Kidney capillary endothelial cell (primary cell): ENCODE data around the gene RELN.
"Not testable (repeated sequence)": the region's sequence is repeated elsewhere in the genome, so short reads cannot be mapped to it uniquely, and the experiment has no call there.

Experiments
- DNase-seq: peaks from one replicate; pipeline ENCODE4 v3.0.0-alpha.2; 2018; ENCODE audit warnings: low spot score

The RELN gene

GRCh38 chr7:103787041-103787440 lies 202.4 kb downstream of the RELN start:
- DNase-seq: not testable (repeated sequence)

DNA sequence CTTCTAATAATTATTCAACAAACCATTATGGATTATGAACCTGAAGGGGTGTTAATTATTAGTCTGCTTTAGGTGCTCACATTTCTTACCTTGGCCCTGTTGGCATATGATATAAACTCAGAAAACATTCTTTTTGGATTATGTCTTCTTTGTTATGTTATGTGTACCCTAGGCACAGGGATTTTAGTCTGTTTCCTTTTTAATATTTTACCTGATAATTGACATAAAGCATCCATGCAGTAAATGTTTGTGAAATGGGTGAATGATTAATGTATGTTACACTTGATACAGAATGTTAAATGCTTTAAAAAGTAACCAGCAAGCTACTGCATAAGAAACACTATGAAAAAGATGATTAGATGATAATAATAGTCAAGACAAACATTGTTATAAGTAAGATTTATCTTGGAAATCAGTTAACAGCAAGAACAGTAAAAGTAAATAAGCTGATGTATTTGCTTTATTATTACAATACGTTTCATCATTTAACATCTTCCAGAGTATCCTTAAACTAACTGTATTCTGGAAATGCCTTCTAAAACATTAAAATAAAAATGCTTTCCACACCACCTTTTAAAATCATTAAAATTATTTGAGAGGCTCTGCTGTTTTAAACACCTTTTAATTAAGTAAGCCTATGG lies 204.7 kb downstream of the RELN start:
- DNase-seq: no peak

DNA sequence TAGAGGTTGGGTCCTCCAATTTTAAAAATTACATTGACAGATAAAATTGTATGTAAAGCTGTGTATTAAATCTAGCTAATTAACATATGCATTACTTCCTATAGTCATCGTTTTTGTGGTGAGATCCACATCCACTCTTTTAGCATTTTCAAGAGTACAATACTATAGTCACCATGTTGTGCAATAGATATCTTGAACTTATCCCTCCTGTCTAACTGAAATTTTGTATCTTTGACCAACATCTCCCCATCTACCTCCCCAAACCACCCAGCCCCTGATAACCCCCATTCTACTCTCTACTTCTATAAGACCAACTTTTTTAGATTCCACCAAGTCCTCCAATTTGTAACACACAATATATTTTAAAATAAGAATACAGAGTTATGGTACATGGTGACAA lies 208.0 kb downstream of the RELN start:
- DNase-seq: no peak

GRCh38 chr7:103780561-103780960 lies 208.9 kb downstream of the RELN start:
- not testable (repeated sequence) for DNase-seq

DNA sequence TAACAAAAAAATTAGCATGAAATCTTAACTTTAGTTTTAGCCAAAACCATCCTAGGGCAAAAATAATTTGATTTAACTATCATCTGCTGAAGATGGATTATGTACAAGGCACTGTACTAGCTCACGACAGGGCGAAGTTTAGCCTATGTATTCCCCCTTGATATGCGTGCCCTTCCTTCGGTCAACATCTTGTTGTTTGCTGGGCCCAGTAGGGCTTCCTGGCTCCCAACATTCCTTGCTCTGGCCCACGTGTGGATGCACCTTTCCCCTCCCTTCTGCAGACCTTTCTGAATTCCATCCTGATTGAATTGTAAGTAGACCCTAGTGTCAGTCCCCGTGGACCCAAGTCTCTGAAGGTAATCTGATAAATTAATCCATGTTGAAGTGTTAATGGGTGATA lies 212.0 kb downstream of the RELN start:
- DNase-seq: no peak

DNA sequence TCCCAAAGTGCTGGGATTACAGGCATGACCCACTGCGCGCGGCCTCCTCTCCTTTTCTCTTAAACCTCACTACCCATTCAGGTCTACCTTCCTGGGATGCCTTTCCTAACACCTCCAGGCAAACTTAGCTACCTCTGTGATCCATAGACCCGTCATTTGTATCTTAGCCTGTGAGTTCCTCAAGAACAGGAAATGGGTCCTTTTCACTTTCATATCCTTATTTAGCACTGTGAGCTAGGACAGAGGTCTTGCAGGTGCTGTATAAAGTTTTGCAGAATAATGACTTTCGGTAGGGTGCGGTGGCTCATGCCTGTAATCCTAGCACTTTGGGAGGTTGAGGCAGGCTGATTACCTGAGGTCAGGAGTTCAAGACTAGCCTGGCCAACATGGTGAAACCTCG lies 215.7 kb downstream of the RELN start:
- no peak for DNase-seq

DNA sequence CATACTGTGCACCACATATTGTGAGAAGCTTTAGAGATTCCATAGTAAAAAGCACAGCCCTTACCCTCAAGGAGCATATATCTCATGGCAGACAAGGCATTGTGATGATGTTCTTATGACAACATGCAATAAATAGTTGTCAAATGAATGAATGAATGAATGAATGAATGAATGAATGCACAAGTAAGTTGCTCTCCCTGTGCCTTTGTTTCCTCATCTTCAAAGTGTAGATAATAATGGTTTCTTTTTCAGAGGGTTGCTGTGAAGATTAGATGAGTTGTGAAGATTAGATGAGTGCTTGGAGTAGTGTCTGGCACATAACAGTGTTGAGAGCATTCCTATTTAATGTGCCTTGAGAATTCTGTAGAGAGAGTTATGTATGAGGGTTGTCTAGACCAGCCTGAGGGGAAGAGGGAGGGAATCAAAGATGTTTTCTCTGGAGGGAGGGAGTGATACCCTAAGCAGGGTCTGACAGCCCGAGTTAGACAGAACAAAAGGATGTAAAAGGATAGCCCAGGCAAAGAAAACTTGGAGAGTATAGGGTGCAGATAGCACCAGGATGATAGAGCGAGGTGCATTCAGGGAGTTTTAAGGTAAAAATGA lies 217.2 kb downstream of the RELN start:
- no peak for DNase-seq

GRCh38 chr7:103771294-103771693 lies 218.2 kb downstream of the RELN start:
- no peak for DNase-seq

GRCh38 chr7:103766660-103767059 lies 222.8 kb downstream of the RELN start:
- no peak for DNase-seq

- DNase-seq: no peak
Measured at GRCh38 chr7:103765901-103766300, 223.6 kb downstream of the RELN start.

- no peak for DNase-seq
Measured at GRCh38 chr7:103764901-103765300, 224.6 kb downstream of the RELN start.

GRCh38 chr7:103762877-103763276 lies 226.6 kb downstream of the RELN start:
- no peak for DNase-seq

DNA sequence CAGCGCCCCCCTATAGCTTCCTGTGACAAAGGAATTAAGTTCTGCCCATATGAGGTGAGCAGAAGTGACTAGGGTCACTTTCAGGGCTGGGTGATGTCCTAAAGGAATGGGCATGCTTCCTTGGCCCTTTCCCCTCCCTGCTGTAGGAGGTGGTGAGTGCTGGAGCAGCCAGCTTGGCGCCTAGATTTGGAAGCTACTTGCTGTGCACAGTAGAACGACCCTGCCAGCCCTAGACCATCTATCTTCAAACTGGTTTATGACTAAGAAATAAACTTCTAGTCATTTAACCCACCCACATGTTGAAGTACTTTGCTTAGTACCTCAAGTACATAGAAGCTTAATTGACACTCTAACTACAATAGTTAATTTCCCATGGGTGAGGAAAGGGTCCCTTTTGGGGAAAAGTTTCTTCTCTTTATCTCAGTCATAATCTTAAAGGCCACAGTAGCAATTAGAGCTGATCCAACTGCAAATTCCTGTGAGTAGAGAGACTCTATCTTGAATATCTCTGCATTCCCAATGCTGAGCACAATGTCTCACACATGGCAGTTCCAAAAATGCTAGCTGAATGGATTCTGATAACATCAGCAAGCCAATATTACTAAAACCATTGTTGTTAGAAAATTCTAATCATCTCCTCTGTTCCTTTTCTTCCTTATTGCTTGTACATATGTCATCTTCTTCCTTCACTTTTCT lies 227.2 kb downstream of the RELN start:
- no peak for DNase-seq

DNA sequence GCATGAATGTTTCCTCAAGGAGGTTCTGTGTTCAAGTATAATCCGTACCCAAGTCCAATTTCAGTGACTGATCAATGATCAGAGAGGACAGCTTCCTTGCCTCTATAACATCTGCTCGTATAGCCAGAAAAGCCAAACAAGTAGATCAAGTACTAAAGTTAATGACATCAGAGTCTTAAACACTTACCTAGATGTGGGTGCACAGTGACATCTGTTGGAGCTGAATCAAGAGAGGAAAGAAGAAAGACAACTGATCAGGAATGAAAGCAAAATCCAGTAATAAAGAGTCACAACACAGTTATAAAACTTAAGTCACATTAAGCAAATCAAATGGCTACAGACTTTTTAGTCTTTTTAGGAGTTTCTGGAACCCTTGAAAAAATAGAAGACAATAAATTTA lies 236.5 kb downstream of the RELN start:
- DNase-seq: no peak

DNA sequence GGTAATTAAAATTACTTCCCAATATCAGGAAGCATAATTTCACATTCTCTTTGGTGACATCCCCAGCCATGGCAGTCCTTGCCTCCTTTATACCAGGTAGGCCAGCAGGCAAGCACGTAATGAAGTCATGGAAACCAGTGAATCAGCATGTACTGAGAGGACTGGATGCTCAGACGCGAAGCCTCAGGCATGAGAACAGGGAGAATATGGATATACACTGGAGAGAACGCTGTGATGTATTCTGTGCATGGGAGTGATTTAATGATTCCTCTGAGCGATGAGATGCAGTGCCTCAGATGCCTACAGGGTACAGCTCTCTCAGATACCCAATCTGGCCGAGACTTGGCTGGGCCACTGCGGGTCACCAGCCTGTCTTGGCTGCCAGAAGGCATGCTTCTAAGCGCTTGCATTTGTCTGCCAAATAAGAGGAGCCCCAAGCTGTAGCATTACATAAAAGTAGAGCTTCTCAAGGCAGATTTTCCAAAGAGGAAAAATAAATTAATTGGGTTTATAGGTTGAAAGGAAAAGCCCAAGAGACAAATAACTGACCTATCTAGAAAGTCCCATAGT lies 238.1 kb downstream of the RELN start:
- DNase-seq: no peak

DNA sequence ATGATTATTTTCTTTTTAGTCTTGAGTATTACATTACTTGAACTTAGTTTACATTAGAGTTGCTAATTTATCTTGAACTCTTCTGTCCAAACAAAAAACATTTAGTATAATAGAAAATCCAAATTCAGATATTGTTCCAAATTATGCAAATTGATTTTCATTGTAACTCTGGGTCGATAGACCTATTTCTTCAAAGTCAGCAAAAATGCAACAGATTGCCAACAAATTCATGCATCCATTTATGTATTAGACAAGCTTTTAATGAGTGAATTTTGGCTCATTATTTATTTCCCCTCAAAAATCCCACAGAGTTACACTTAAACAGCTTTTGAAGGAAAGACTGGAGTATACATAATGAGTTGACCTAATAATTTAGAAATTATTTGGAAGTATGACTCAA lies 240.8 kb downstream of the RELN start:
- DNase-seq: no peak

- DNase-seq: peak; percentile 81
Measured at GRCh38 chr7:103735377-103735776, 254.1 kb downstream of the RELN start.

GRCh38 chr7:103731169-103731568 lies 258.3 kb downstream of the RELN start:
- no peak for DNase-seq

- no peak for DNase-seq
Measured at GRCh38 chr7:103729026-103729425, 260.4 kb downstream of the RELN start.

GRCh38 chr7:103727982-103728610 lies 261.4 kb downstream of the RELN start:
- DNase-seq: no peak

DNA sequence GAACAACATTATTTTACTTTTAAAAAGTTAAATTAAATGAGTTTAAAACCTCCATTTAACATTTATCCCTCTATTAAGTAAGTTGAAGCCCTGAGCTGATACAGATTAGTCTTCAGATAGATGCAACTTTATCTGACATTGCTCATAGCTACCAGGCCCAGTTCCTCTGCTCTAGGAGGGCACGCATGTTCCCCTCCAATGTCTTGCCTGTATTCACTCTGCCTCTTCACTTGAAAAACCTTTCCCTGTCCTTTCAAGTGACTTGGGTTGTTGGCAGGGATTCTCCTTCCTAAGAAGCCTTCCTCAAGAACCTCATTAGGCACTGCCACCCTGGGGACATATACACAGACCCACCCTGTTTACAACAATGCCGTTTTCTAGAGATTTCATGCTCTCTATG lies 270.4 kb downstream of the RELN start:
- DNase-seq: no peak

- DNase-seq: peak; percentile 68
Measured at GRCh38 chr7:103718482-103719061, 270.9 kb downstream of the RELN start.
